Sciatic nerve (tissue), 2 donors: Measurements from ENCODE around the gene ASCC1. TPM values are rescaled to one million over a fixed set of nuclear protein-coding genes. Genes with fewer than 3 reads are reported as not detected.
A peak's percentile ranks its signal among the peaks of the same experiment; 100 is the strongest.
"Not testable (repeated sequence)": the region's sequence is repeated elsewhere in the genome, so short reads cannot be mapped to it uniquely, and the experiment has no call there.

Experiments used
- ATAC-seq: fragments of 200-7000 bp; cut with Tn5 transposase; one replicate; pipeline ENCODE4 v1.9.1; 2020; ENCODE audit warnings: mild to moderate bottlenecking, moderate library complexity
- DNase-seq: peaks from one replicate; pipeline ENCODE4 v3.0.0-alpha.2; 2020; ENCODE audit warnings: low spot score
- intact Hi-C: fragments of 100-400 bp; cut with DNase I; formaldehyde crosslinking; loops from one replicate; pipeline ENCODE4 v1.14.2; 2022
- total RNA-seq: library from RNA; stranded (reverse); fragmentation: NEBNext Ultra II Directional; extraction: Animal tissue kit (Norgen Biotek cat#: 25700); gene quantifications from one replicate; pipeline ENCODE4 v1.2.1, GENCODE V29; 2021
- donor health status: DM: no; HTN: no; CAD: no.
- donor health status: DM: no; HTN: no; CAD: no.

The ASCC1 gene
- total RNA-seq, 1 donor from 2014 or later: 37.4 TPM

DNA sequence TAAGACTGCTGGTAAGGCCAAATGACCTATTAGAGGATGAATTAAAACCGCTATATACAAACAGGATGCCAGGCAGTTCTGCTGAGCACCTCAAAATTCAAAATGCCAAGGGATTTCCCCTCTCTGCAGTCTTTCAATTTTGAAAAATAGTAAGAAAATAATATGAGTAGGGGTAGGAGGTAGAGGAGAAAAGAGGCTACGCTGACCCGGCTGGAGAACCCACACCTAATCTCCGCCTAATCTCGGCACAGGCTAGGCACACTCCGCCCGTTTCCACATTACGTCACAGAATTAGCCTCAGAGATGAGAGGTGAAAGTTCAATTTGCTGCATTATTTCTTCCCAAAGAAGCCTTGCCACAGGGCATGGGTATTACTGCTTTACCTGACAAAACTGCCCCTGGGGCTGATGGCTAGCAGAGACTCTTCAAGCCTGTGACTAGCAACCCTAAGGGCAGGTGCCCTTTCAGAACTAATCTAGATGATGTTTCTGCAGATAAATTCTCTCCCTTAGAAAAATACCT lies 106.4 kb downstream of the ASCC1 start:
- intact Hi-C loops: no loop called here
- DNase-seq (no peak), ATAC-seq (no peak)

DNA sequence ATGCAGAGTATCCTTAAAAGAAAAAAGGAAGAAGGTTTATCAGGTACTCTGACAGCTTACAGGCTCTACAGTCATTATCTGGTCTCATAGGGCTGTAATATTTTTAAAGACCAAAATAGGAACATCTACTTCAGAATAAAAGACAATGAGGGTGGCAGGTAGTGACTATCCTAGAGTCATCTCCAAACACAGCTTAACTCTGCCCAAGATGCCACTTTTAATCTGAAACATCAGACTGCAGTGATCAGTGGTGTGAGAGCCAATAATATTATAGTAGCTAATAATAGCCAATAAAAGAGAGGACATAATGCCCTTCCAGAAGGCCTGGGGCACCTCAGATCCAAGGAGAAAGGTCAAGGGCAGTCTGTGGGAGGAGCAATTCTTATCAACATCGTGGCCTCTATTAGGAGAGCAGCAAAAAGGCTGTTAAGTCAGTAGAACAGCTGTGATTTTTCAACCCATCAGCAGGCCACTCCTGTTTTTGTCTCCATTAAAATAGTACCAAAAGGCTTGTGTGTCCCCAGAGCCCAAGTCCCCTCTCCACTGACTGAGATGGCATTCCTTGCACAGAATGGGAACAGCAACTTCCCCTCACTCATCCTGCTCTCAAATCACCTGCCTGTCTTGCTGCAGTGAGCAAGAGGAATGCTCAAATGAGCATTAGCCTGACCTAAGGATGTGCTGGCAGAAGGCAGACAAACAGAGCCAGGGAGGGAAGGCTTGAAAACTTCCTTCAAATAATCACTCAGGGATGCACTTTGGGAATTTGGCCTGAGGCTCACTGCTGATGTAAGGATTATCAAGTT lies 107.0 kb downstream of the ASCC1 start:
- intact Hi-C loops: no loop called here
- ATAC-seq: no peak
- no peak for DNase-seq

DNA sequence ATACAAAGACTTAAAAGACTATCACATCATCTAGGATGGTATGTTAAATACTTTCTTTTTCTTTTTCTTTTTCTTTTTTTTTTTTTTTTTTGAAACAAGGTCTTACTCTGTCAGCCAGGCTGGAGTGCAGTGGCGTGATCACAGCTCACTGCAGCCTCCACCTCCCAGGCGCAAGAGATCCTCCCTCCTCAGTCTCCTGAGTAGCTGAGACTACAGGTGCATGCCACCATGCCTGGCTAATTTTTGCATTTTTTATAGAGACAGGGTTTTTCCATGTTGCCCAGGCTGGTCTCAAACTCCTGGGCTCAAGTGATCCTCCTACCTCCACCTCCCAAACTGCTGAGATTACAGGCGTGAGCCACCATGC lies 108.1 kb downstream of the ASCC1 start:
- DNase-seq, intact Hi-C loops, ATAC-seq: not testable (repeated sequence)

DNA sequence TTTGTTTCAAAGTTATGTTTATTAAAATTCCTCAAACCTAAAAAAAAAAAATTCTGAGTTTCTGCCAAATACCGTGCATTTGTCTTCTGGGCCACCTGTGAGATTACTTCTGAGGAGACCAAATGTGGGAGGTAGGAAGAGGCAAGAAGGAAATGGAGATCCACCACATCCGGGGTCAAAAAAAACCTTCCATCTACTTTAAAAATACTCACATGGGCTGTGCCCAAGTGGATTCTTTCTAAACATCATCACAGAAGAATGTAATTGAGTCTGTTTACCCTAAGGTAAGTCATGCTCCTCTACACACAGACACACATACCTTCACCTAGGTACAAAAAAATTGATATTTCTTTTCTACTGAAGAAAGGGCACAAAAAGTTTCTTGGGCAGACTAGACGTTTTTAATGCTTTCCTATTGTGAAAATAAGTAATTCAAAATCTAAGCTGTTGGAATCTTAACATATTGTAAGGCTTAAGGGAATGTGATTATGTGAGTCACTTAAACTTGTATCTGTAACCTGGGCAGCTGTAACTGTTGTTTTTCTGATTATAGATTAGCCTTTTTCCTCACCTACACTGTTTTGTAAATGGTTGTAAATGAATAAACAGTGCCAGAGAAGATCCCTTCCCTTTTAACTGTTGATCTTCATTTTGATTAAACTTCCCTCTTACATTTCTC lies 108.6 kb downstream of the ASCC1 start:
- ATAC-seq (no peak), DNase-seq (no peak)
- intact Hi-C loops: no loop called here

DNA sequence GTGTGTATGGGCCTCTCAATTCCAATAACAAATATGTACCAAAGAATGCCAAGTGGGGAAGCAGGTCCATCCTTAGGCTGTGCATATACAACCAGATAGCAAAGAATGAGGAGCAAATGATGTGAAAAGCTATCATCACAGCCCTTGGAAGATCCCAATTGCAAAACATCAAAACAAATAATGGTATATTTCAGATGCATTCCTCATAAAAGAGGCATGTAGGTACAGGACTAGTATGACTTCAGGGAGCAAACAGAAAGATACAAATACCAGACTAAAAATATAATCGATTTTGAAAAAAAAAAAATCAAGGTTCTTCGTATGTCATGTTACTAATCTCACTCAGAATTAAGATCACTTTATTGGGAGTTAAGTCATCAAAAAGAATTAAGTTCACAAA lies 109.2 kb downstream of the ASCC1 start:
- intact Hi-C loops: no loop called here
- ATAC-seq (no peak), DNase-seq (no peak)

DNA sequence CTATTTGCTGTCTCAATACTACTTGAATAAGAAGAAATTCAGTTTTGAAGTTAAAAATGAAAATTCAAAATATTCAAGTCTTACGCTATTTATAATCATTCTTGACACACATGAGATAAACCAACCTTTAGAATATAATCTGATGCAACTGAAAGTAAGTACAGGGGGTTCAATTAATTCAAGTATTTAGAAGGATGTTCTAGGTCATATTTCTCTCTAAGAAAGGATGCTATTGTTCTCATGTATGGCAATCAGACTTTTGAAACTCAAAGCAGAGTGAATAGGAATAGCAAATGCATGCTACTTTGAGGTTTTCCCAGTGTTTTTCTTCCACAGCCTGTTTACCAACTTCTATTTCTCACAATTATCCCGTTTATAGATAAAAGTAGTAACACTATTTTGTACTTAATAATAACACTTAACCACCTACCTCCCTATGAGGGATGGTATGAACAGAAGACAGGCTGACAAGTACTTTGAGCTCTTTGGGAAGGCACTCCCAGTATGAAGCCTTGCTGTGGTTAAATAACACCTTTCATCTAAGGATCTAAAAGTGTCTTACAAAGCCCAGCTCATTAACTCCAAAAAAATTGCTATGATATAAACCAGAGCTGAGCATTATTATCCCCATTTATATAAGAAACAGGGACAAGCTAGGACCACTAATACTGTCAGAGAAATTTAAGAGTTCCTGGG lies 109.8 kb downstream of the ASCC1 start:
- ATAC-seq (no peak), DNase-seq (no peak)
- intact Hi-C loops: no loop called here

DNA sequence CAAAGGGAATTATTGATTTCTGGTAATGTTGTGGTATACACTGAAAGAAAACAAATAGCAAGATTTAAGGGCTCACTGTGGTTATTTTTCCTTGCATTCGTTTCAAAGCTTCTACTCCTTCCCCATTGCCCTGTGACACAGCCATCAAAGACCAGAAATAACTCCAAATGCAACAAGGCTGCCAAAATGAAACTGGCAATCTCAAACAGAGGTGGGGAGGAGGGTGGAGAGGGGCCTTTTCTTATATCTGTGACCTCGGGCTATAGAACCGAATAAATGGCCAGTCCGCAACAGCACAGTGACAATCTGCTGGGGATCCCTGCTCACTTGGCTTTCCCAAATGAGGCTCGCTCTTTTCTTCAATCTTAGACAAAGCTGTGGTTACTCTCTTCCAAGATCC lies 110.4 kb downstream of the ASCC1 start:
- DNase-seq (no peak), ATAC-seq (no peak)
- intact Hi-C loops: no loop called here

DNA sequence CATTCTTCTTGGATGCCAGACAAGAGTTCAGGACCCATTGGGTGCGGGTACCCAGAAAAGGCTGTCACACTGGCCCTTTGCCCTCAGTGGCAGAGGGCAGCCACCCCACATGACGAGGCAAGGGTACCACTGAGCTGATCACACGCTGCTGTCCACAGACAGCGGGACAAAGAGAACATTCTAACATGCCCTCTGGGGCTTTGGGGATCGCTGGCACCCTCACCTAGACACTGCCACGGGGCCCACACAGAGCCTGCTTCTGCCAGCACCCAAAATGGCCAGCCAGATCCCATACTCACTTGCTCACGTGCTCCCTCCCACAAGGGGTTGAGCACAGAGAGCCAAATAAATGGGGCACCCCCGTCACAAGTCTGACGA lies 111.0 kb downstream of the ASCC1 start:
- ATAC-seq: peak; percentile 34
- intact Hi-C loops: no loop called here
- no peak for DNase-seq

DNA sequence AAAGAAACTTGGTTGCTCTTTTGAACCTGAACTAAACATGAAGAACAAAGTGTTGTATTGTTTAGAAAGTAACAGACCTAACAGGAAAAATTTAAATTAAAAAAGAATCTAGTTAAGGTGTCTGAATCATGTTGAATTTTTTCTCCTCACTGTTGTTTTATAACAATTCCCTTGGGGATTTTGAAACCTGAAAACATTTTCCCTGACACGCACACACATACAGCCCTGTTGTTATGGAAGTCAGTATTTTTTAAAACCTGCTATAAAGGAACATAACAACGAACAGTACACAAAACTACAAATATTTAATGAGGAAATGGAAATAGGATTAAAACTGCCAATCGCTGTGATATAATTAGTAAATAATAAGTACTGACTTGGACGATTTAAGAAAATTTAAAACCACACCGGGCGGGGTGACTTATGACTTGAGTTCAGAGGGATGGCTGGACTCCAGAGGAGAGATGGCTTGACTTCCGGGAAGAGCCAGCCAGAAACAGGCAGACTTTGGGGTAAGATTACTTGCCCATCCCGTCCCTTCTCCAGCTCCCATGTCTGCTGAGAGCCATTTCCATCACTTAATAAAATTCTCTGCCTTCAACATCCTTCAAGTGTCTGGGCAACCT lies 111.5 kb downstream of the ASCC1 start:
- intact Hi-C loops: no loop called here
- ATAC-seq (peak; percentile 71), DNase-seq (no peak)

DNA sequence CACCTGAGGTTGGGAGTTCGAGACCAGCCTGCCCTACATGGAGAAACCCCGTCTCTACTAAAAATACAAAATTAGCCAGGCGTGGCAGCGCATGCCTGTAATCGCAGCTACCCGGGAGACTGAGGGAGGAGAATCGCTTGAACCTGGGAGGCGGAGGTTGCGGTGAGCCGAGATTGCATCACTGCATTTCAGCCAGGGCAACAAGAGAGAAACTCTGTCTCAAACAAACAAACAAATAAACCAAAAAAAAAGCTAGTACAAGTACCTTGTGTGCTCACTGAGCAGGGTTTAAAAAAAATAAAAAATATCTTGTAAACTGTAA lies 116.5 kb downstream of the ASCC1 start:
- DNase-seq: no peak
- intact Hi-C loops: no loop called here
- no peak for ATAC-seq

DNA sequence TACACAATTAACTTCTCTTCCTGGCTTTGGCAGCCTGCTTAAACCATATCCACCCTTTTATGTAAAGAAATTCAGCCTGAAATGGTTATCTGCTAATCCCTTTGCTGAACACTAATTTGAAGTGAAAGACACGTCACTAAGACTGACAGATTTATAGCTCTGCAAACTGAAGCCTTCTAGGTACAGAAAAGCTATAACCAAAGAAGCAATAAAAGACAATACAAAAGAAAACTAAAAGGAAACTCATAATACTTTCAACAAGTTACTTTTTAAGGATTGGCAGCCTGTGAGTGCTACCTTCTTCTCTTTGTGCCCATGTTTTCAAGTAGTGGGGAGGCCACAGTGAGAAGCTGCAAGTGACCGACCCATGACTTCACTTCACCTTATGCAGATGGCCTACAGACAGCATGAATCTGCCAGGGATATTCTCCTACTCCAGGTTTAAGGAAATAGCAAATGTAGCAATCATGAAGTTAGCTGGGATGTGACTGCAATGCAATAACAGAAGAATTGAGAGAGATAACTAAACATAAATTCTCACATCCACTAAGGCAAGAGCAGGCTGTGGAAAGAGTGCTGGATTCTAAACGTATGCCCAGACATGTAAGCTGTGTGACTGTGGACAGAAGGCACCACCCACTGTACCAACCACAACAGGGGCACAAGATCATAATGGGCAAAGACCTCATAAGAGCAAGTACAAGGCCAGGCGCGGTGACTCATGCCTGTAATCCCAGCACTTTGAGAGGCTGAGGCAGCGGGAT lies 117.1 kb downstream of the ASCC1 start:
- ATAC-seq (no peak), DNase-seq (no peak)
- intact Hi-C loops: no loop called here

DNA sequence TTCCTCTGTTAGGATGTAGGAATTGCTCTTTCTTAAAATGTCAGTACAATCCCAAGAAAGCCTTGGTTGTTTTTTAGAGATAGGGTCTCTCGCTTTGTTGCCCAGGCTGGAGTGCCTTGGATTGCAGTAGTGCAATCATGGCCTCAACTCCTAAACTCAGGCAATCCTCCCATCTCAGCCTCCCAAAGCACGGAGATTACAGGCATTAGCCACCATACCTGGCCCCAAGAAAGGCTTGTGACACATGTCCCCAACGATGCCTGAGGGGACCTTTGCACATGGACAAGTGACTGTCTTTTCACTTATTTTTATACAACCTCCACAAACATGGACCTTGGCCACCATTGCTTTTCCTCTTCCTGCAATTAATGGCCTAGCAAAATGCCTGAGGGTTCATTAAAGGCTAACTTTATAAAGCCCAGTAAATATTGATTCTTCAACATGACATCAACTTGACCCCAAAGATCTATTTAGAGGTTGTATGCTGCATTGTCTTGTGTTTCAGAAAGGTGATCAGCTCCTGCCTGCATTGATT lies 117.7 kb downstream of the ASCC1 start:
- ATAC-seq (no peak), DNase-seq (no peak)
- intact Hi-C loops: no loop called here

DNA sequence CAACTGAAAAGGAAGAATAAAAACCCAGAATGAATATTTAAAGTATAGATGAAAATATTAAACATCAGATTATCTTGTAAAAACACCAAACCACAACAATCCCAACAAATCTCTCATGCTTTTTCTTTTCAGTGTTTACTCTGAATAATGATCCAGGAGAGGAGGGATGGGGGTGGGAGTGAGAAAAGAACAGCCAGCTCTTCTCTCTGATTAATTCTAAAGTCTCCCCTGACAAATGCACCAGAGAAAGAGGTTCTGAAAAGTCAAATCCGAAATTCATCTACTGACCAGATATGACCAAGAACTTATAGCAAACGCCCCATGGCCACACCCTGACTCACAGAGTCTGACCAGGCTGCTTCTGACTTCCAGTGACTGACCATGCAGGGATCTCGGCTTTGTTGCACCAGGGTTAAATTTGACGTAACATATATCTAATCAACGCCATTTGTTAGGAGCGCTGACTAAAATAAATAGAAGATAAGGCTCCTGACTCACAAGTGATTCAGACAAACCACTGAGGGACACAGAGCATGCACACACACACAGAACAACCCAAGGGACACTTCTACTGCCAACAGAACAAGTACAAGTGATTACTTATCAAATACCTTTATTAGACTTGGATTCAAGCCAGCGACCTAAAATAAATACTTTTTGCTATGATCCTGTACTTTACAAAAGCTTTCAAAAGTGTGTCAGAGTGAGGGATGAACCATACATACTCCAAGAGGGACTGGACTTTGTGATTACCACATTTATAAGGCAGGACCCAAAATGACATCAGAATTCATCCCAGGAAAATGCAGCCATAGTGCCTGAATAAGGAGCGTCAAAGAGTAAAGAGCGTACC lies 118.4 kb downstream of the ASCC1 start:
- intact Hi-C loops: no loop called here
- ATAC-seq: no peak
- DNase-seq: no peak

DNA sequence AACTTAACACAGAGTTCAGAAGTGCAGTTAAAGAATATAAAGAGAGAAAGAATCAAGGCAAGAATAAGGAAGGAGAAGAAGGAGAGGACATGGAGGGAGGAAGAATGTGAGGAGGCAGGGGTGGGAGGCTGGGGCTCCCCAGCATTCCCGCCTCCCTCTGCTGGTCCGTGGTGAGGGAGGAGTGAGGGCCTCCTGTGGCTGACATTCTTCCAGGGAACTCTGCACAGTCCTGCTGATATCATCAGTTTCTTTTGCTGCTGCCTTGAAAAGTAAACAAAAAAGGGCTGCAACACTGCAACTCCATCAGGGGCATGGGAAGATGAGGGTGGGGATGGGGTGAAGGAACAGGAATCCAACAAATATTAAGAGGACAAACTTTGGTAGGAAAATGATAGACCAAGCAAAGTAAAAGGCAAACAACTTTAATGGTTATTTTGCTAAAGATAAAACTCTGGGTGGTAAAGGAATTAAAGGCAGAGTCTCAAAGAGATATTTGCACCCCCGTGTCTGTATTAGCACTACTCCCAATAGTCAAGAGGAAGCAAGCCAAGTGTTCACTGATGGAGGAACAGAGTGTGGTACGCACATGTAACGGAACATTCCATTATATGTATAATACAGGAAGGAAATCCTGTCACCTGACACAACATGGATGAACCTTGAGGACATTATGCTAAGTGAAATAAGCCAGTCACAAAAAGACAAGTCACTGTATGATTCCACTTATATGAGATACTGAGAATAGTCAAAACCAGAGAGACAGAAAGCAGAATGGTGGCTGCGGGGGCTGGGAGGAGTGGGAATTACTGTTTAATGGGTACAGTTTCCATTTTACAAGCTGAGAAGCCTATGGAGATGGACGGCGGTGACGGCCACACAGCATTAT lies 119.7 kb downstream of the ASCC1 start:
- ATAC-seq: peak; percentile 48
- no peak for DNase-seq
- intact Hi-C loops: no loop called here

DNA sequence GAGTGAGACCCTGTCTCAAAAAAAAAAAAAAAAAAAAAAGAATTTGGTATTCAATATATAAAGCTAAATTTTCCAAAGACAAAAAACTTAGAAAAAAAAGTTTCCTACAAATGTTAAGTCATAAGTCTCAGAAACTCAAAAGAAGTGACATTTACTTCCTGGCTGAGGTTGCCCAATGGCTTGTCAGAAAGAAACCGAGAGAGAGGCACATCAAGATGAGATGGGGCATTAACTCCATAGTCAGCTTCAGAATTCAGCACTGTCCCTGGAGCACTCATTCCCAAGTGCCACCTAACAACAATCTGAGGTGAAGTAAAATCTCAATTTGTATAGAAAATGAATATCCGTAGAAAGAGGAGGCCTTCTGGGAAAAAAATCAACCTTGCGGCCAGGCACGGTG lies 120.9 kb downstream of the ASCC1 start:
- intact Hi-C loops: no loop called here
- ATAC-seq (no peak), DNase-seq (no peak)

DNA sequence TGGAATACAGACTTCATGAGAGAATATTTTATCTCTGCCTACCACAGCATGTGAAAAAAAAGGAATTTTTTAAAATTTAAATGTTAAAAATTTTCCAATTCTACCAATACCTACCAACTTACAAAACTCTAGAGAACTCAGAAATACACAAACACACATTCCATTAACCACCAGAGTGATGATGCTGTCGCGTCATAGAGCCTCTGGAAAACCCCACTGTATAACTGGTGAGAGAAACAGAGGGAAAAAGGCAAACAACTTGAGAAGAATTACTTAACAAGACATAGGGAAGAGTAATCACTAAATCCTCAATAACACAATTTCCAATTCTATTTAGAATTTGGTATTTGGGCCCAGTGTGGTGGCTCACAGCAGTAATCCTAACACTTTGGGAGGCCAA lies 121.5 kb downstream of the ASCC1 start:
- DNase-seq (no peak), ATAC-seq (no peak)
- intact Hi-C loops: no loop called here

DNA sequence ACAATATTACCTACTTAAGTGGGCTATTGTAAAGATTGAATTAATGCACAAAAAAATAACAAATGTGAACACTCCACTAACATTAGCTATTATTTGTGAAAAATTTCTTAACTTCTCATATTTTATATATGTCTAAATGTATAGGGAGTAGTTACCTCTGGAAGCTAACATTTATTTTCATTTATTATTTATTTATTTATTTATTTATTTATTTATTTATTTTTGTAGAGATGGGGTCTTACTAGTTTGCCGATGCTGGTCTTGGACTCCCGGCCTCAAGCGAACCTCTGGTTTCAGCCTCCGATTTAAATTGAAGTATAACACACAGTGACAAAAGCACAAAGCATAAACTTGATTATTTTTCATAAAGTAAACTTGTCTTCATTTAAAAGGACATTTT lies 122.6 kb downstream of the ASCC1 start:
- DNase-seq (no peak), ATAC-seq (no peak)
- intact Hi-C loops: no loop called here
